GM12892 (cell line): ENCODE data around the gene SEMA5B.

Source experiments
- POLR2A ChIP-seq: IDR thresholded peaks from 2 replicates; pipeline ENCODE4 v1.6.1; 2011; ENCODE audit warnings: low read depth, low read length, control low read depth
- POLR2AphosphoS5 ChIP-seq: IDR thresholded peaks from 2 replicates; pipeline ENCODE4 v1.6.1; 2011; ENCODE audit warnings: low read depth, low read length, control low read depth
- TAF1 ChIP-seq: IDR thresholded peaks from 2 replicates; pipeline ENCODE4 v1.6.1; 2011; ENCODE audit warnings: low read depth, mild to moderate bottlenecking, control low read depth, low read length, borderline replicate concordance

- no peak for TF ChIP-seq POLR2A
- TF ChIP-seq POLR2AphosphoS5: no peak
- TF ChIP-seq TAF1: no peak
Observed at GRCh38 chr3:123006609-123007008, 21.0 kb downstream of the SEMA5B start.
